Breast epithelium (tissue), 4 donors: ENCODE data around the gene KLHL6. TPM values are rescaled to one million over a fixed set of nuclear protein-coding genes. Genes with fewer than 3 reads are reported as not detected.

Source experiments
- DNase-seq, 2 donors: peaks; one replicate each; pipeline ENCODE4 v3.0.0-alpha.2; 2019; ENCODE audit warnings: low spot score in 2 of 2
- H3K27ac ChIP-seq, 2 donors: fragments of 200-600 bp; sonication (generic) in 1 of 2; one replicate each; pipeline ENCODE4 v1.5.1; 2016 to 2019; ENCODE audit warnings: mild to moderate bottlenecking in 1 of 2
- H3K27me3 ChIP-seq, 2 donors: fragments of 200-600 bp; sonication (generic) in 1 of 2; one replicate each; pipeline versions ENCODE4 v1.5.1 to v1.6.0; 2017 to 2019; ENCODE audit warnings: control low read depth in 1 of 2, mild to moderate bottlenecking in 1 of 2
- H3K36me3 ChIP-seq: fragments of 200-600 bp; one replicate; pipeline ENCODE4 v1.5.1; 2019
- H3K4me1 ChIP-seq, 2 donors: fragments of 200-600 bp; sonication (generic); one replicate each; pipeline ENCODE4 v1.5.1; 2016 to 2019; ENCODE audit warnings: control low read depth in 1 of 2
- H3K4me3 ChIP-seq, 3 donors: fragments of 200-600 bp; sonication (generic); 1 replicate in 2 of 3; 2 replicates in 1 of 3; pipeline ENCODE4 v1.5.1; 2016 to 2019; ENCODE audit warnings: mild to moderate bottlenecking in 3 of 3, moderate library complexity in 2 of 3
- H3K9me3 ChIP-seq, 2 donors: fragments of 200-600 bp; sonication (generic) in 1 of 2; one replicate each; pipeline ENCODE4 v1.5.1; 2016 to 2019; ENCODE audit warnings: control low read depth in 1 of 2
- CTCF ChIP-seq, 3 donors: fragments of 450-650 bp; IDR thresholded peaks; one replicate each; pipeline ENCODE4 v1.5.1; 2016 to 2017; ENCODE audit warnings: antibody characterized with exemption in 3 of 3, mild to moderate bottlenecking in 3 of 3, moderate library complexity in 3 of 3
- POLR2A ChIP-seq: fragments of 450-650 bp; IDR thresholded peaks from one replicate; pipeline ENCODE4 v1.6.1; 2016; ENCODE audit warnings: antibody characterized with exemption, mild to moderate bottlenecking, moderate library complexity
- POLR2AphosphoS5 ChIP-seq, 3 donors: sonication (generic); formaldehyde crosslinking; IDR thresholded peaks; one replicate each; pipeline ENCODE4 v1.6.1; 2017; ENCODE audit warnings: antibody characterized with exemption in 3 of 3
- intact Hi-C: fragments of 100-400 bp; cut with DNase I; formaldehyde crosslinking; loops from one replicate; pipeline ENCODE4 v1.15.1; 2023; ENCODE audit warnings: low total_unique reads
- total RNA-seq, 3 donors: library from RNA; depleted of rRNA; stranded (reverse); fragments of >200 nt; gene quantifications; one replicate each; pipeline ENCODE4 v1.1.0, GENCODE V29; 2016

The KLHL6 gene
- total RNA-seq, 3 donors from 2014 or later, result 2.7 to 7.9 (median 4.3) TPM

GRCh38 chr3:183491109-183491922 is 64.2 kb downstream of the KLHL6 start:
- DNase-seq, result no peak

GRCh38 chr3:183490653-183491052 is 64.9 kb downstream of the KLHL6 start:
- Histone ChIP-seq H3K4me3 (no peak overlapping the region), H3K27ac (no peak overlapping the region), H3K4me1 (no peaks in the 10 kb centered on the region), H3K9me3 (no peaks in the 10 kb centered on the region), H3K36me3 (no peaks in the 10 kb centered on the region), H3K27me3 (no peaks in the 10 kb centered on the region)
- peak in 1 of 2 donors; percentile 6 for DNase-seq
- intact Hi-C loops, result no loop called here
- TF ChIP-seq POLR2A, result no peak
- TF ChIP-seq CTCF (IDR thresholded peaks at IDR 0.05), result no peak
- no peak for TF ChIP-seq POLR2AphosphoS5 (IDR thresholded peaks at IDR 0.05)

More at GRCh38 chr3:183491109-183491922, 64.2 kb downstream of the KLHL6 start:
- Histone ChIP-seq H3K27me3 (no peaks in the 10 kb centered on the region), H3K36me3 (no peaks in the 10 kb centered on the region), H3K9me3 (no peaks in the 10 kb centered on the region), H3K4me3 (no peak overlapping the region), H3K4me1 (no peaks in the 10 kb centered on the region), H3K27ac (no peak overlapping the region)
- intact Hi-C loops, result no loop called here
- TF ChIP-seq POLR2AphosphoS5 (IDR thresholded peaks at IDR 0.05), result no peak
- TF ChIP-seq CTCF (IDR thresholded peaks at IDR 0.05), result no peak
- TF ChIP-seq POLR2A, result no peak

GRCh38 chr3:183490211-183490601 is 65.3 kb downstream of the KLHL6 start:
- no peak for DNase-seq
- no peak overlapping the region for H3K27ac ChIP-seq
- intact Hi-C loops, result no loop called here
- H3K9me3 ChIP-seq, result no peaks in the 10 kb centered on the region
- H3K36me3 ChIP-seq, result no peaks in the 10 kb centered on the region
- H3K27me3 ChIP-seq, result no peaks in the 10 kb centered on the region
- no peak overlapping the region for H3K4me3 ChIP-seq
- TF ChIP-seq CTCF (IDR thresholded peaks at IDR 0.05) (no peak), POLR2AphosphoS5 (IDR thresholded peaks at IDR 0.05) (no peak), POLR2A (no peak)
- no peaks in the 10 kb centered on the region for H3K4me1 ChIP-seq

GRCh38 chr3:183489455-183490210 is 65.9 kb downstream of the KLHL6 start:
- Histone ChIP-seq H3K27ac (no peak overlapping the region), H3K36me3 (no peaks in the 10 kb centered on the region), H3K27me3 (no peaks in the 10 kb centered on the region), H3K9me3 (no peaks in the 10 kb centered on the region), H3K4me3 (no peak overlapping the region), H3K4me1 (no peaks in the 10 kb centered on the region)
- intact Hi-C loops, result no loop called here
- no peak for DNase-seq
- TF ChIP-seq CTCF (IDR thresholded peaks at IDR 0.05), result no peak
- TF ChIP-seq POLR2A, result no peak
- no peak for TF ChIP-seq POLR2AphosphoS5 (IDR thresholded peaks at IDR 0.05)

- no peak for TF ChIP-seq POLR2AphosphoS5 (IDR thresholded peaks at IDR 0.05)
Measured at GRCh38 chr3:183488343-183488742, 67.2 kb downstream of the KLHL6 start.

More at GRCh38 chr3:183488343-183488742, 67.2 kb downstream of the KLHL6 start:
- Histone ChIP-seq H3K4me1 (no peaks in the 10 kb centered on the region), H3K4me3 (no peak overlapping the region), H3K27ac (no peak overlapping the region), H3K9me3 (no peaks in the 10 kb centered on the region), H3K36me3 (no peaks in the 10 kb centered on the region), H3K27me3 (no peaks in the 10 kb centered on the region)
- intact Hi-C loops, result no loop called here
- DNase-seq, result no peak
